Measurements from ENCODE around the gene TPST2. TPM values are rescaled to one million over a fixed set of nuclear protein-coding genes. Genes with fewer than 3 reads are reported as not detected.

The TPST2 gene
- polyA plus RNA-seq, 2 of the 4 experiments (the other 2 are of a cell fraction): 10.3 to 10.5 TPM

- Histone ChIP-seq H3K27ac (no peak overlapping the region), H3K4me1 (no peaks in the 10 kb centered on the region), H3K9me3 (no peaks in the 10 kb centered on the region), H3K4me2 (no peak overlapping the region), H3K4me3 (no peak overlapping the region)
- 100% methylated on average over 2 of the region's 2 CpGs for WGBS (ENCODE audit: missing lambda C conversion rate)
- no peak for ATAC-seq
- ChIA-PET POLR2A (no interaction called here), CTCF (interaction anchor here (0.6 kb wide), 1 partner anchor 103 kb away, joined by 4 read pairs; no protein-coding TSS in a partner anchor)
- no peak for DNase-seq (ENCODE audit: low read depth in 1 of 2, low spot score in 1 of 2)
- FAIRE-seq: no peak
- no peak for TF ChIP-seq KDM1A (IDR thresholded peaks at IDR 0.05; ENCODE audit: low read depth)
- no peak for TF ChIP-seq KDM5A (IDR thresholded peaks at IDR 0.05)
- TF ChIP-seq CHD2 (IDR thresholded peaks at IDR 0.05; ENCODE audit: low read length, partially characterized antibody): no peak
- no peak for TF ChIP-seq MYC (IDR thresholded peaks at IDR 0.05; ENCODE audit: borderline replicate concordance, low read length)
- no peak for TF ChIP-seq JUN (IDR thresholded peaks at IDR 0.05)
- TF ChIP-seq NFE2L2 (conservative IDR thresholded peaks at IDR 0.05; ENCODE audit: low read length): no peak
Observed at GRCh38 chr22:26540119-26540518, 49.8 kb downstream of the TPST2 start.

GRCh38 chr22:26536762-26537134 lies 53.2 kb downstream of the TPST2 start:
- 85% methylated on average over 3 of the region's 3 CpGs for WGBS (ENCODE audit: missing lambda C conversion rate)
- FAIRE-seq: no peak
- DNase-seq (ENCODE audit: low read depth in 1 of 2, low spot score in 1 of 2): no peak
- TF ChIP-seq RNF2 (IDR thresholded peaks at IDR 0.05; ENCODE audit: borderline replicate concordance, low read depth) (no peak), ELK1 (IDR thresholded peaks at IDR 0.05; ENCODE audit: low read depth, low read length) (no peak), FOXS1 (CRISPR knock-in tag; IDR thresholded peaks at IDR 0.05) (no peak), ATOH8 (CRISPR knock-in tag; IDR thresholded peaks at IDR 0.05; ENCODE audit: low read depth) (no peak)
- Histone ChIP-seq H3K9me3 (no peaks in the 10 kb centered on the region), H3K4me3 (no peak overlapping the region), H3K4me1 (no peaks in the 10 kb centered on the region), H3K4me2 (no peak overlapping the region), H3K27ac (no peak overlapping the region)
- CTCF ChIA-PET: interaction anchor here (0.6 kb wide), 1 partner anchor 17 kb away, joined by 4 read pairs; no protein-coding TSS in a partner anchor
- no peak for ATAC-seq
- POLR2A ChIA-PET: no interaction called here

- POLR2A ChIA-PET: no interaction called here
- WGBS (ENCODE audit: missing lambda C conversion rate): 88% methylated on average over 11 of the region's 12 CpGs
- CTCF ChIA-PET: no interaction called here
- FAIRE-seq: no peak
- no peak for ATAC-seq
- DNase-seq (ENCODE audit: low read depth in 1 of 2, low spot score in 1 of 2): no peak
- no peak overlapping the region for H3K4me3 ChIP-seq
- no peaks in the 10 kb centered on the region for H3K9me3 ChIP-seq
- H3K27ac ChIP-seq: no peak overlapping the region
- no peaks in the 10 kb centered on the region for H3K4me1 ChIP-seq
- no peak for TF ChIP-seq SMC3 (IDR thresholded peaks at IDR 0.05)
- TF ChIP-seq HDAC2 (IDR thresholded peaks at IDR 0.05): no peak
- H3K4me2 ChIP-seq: no peak overlapping the region
Observed at GRCh38 chr22:26536056-26536761, 53.7 kb downstream of the TPST2 start.

GRCh38 chr22:26535603-26535908 lies 54.4 kb downstream of the TPST2 start:
- POLR2A ChIA-PET: no interaction called here
- FAIRE-seq (no peak), ATAC-seq (no peak), DNase-seq (ENCODE audit: low read depth in 1 of 2, low spot score in 1 of 2) (no peak)
- Histone ChIP-seq H3K4me2 (no peak overlapping the region), H3K4me1 (no peaks in the 10 kb centered on the region), H3K9me3 (no peaks in the 10 kb centered on the region), H3K27ac (no peak overlapping the region), H3K4me3 (no peak overlapping the region)
- 92% methylated on average over 3 of the region's 3 CpGs for WGBS (ENCODE audit: missing lambda C conversion rate)
- TF ChIP-seq RARB (CRISPR knock-in tag; IDR thresholded peaks at IDR 0.05): no peak
- TF ChIP-seq MAZ (IDR thresholded peaks at IDR 0.05; ENCODE audit: borderline replicate concordance, low read depth, low read length): no peak
- TF ChIP-seq FOXS1 (CRISPR knock-in tag; IDR thresholded peaks at IDR 0.05): no peak
- TF ChIP-seq CBX2 (IDR thresholded peaks at IDR 0.05; ENCODE audit: borderline replicate concordance, low read depth): no peak
- TF ChIP-seq RFX5 (IDR thresholded peaks at IDR 0.05): no peak
- no peak for TF ChIP-seq NFE2L2 (conservative IDR thresholded peaks at IDR 0.05; ENCODE audit: low read length)
- no peak for TF ChIP-seq HOXB5 (CRISPR knock-in tag; IDR thresholded peaks at IDR 0.05)
- no peak for TF ChIP-seq KDM5A (IDR thresholded peaks at IDR 0.05)
- TF ChIP-seq FOSL2 (IDR thresholded peaks at IDR 0.05): no peak
- TF ChIP-seq FOSL2 (CRISPR knock-in tag; IDR thresholded peaks at IDR 0.05): no peak
- TF ChIP-seq EHMT2 (IDR thresholded peaks at IDR 0.05; ENCODE audit: low read depth): no peak
- no peak for TF ChIP-seq CHD4 (IDR thresholded peaks at IDR 0.05; ENCODE audit: borderline replicate concordance)
- no peak for TF ChIP-seq KDM1A (IDR thresholded peaks at IDR 0.05; ENCODE audit: low read depth)
- no peak for TF ChIP-seq EHF (CRISPR knock-in tag; IDR thresholded peaks at IDR 0.05)
- no peak for TF ChIP-seq RCOR1 (IDR thresholded peaks at IDR 0.05; ENCODE audit: low read depth, low read length)
- no peak for TF ChIP-seq ZSCAN20 (CRISPR knock-in tag; IDR thresholded peaks at IDR 0.05)
- no peak for TF ChIP-seq REST (IDR thresholded peaks at IDR 0.05)
- no peak for TF ChIP-seq ESRRA (IDR thresholded peaks at IDR 0.05; ENCODE audit: borderline replicate concordance, low read length)
- TF ChIP-seq EP300 (IDR thresholded peaks at IDR 0.05): no peak
- CTCF ChIA-PET: no interaction called here
